Stimulated activated CD8-positive, alpha-beta memory T cell treated with anti-CD3 and anti-CD28 coated beads, Interleukin-12 subunit alpha, Interleukin-12 subunit beta, amount 100 ng/mL, for 24 hours (primary cell): ENCODE data around the gene ZBTB42.
"Not testable (repeated sequence)": the region's sequence is repeated elsewhere in the genome, so short reads cannot be mapped to it uniquely, and the experiment has no call there.

Source experiments
- DNase-seq: peaks from one replicate; pipeline ENCODE4 v3.0.0-alpha.2; 2020; ENCODE audit errors: extremely low read depth

Gene ZBTB42

DNA sequence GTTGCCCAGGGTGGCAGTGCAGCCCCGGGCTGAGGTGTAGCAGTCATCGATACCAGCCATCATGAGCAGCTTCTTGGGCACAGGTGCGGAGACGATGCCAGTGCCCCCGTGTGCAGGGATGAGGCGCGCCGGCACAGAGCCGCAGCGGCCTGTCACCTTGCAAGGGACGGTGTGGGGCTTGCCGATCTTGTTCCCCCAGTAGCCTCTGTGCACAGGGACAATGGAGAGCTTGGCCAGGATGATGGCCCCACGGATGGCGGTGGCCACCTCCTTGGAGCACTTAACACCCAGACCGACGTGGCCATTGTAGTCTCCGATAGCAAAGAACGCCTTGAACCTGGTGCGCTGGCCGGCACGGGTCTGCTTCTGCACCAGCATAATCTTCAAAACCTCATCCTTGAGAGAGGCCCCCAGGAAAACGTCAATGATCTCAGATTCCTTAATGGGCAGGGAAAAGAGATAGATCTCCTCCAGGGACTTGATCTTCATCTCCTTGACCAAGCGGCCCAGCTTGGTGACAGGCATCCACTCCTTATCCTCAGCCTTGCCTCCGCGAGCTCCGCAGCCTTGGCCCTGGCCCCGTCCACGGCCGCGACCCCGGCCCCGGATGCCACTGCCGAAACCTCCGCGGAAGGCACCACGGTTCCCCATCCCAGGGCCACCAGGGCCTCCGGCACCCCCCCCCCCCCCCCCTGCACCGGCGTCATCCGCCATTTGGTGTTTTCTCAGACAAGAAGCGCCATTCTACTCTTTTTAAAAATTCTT lies 35.5 kb downstream of the ZBTB42 start:
- DNase-seq, result not testable (repeated sequence)

DNA sequence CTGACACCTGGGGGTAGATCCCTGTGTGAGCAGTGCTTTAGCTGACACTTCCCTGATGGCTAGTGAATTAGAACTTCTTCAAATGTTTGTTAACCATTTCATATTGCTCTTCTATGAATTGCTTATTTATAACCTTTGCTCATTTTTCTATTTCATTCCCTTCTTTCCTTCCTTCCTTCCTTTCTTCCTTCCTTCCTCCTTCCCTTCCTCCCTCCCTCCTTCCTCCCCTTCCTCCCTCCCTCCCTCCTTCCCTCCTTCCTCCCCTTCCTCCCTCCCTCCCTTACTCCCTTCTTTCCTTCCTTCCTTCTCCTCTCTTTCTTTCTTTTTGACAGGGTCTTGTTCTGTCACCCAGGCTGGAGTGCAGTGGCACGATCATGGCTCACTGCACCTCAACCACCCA lies 40.8 kb downstream of the ZBTB42 start:
- DNase-seq, result no peak

GRCh38 chr14:104843006-104843405 lies 42.1 kb downstream of the ZBTB42 start:
- DNase-seq, result no peak

DNA sequence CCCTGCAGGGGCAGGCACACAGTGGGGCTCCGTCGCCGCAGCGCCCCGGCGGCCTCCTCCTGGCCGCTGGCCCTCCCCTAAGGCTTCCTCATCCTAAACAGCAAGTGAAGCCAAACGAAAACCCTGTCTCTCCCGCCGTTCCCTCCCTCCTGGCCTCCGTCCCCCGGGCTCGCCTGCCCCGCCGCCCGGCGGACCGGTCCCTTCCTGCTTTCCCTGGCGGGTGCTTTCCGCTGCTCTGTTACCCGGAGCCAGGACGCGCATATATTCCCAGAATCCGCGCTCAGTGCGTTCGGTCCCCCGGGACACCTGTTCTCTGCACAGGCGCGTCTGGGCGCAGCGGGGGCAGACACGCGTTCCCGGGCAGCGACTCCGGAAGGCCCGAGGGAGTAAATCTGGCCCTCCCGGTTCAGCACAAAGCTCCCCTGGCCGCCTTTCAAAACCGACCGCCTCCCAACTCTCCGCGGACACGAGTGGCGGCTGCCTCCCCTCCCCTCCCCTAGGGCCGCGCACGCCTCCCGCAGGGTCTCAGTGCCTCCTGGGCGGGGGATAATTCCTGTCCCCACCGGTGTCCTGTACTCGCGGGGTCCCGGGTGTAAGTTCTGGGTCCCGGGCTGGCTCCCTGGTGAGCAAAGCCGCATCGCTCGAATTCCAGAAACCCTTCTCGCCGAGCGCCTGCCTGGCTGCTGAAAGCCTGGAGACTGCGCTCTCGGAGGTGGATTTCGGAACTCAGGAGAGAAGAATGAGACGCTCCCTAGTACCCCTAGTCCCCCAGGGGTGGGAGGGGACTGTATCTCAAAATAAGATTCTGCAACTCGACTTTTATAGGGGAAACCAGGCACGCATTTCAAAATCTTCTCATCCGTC lies 42.8 kb downstream of the ZBTB42 start:
- no peak for DNase-seq

- DNase-seq, result no peak
Measured at GRCh38 chr14:104844306-104845032, 43.6 kb downstream of the ZBTB42 start.

DNA sequence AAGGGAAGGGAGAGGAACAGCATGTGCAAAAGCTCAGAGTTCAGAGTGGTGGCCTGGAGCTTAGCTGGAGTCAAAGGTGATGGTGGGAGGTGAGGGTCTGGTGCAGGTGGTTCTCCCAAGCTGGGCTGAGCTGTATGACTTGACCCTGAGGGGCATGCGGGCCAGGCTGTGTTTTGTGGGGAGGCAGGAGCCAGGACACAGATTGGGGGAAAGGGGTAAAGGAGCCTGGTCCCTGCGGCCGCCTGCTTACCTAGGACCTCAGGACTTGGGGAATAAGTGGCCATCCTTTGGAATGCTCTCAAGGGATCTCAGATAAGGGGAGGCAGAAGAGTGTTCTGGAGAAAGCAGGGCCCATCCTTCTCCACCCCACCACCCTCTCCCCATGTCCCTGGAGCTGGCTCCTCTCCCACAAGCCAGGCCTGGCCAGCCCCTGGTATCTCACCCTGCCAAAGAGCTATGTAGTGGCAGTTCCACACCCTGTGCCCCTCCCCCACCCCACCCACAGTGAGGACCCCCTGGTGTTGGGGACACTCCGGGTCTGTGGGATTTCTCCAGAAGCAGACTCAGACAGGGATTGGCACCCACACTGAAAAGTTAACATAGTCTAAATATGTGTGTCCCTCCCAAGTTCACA lies 44.2 kb downstream of the ZBTB42 start:
- no peak for DNase-seq

- DNase-seq, result no peak
Measured at GRCh38 chr14:104845834-104846441, 45.0 kb downstream of the ZBTB42 start.

GRCh38 chr14:104852280-104852663 lies 51.4 kb downstream of the ZBTB42 start:
- no peak for DNase-seq
